HCT116 (cell line): ENCODE measurements around the gene TAP1. TPM values are rescaled to one million over a fixed set of nuclear protein-coding genes. Genes with fewer than 3 reads are reported as not detected.

ENCODE experiments used
- ATAC-seq: fragments of 200-7000 bp; cut with Tn5 transposase; 2 replicates; pipeline ENCODE4 v1.9.1; 2020; ENCODE audit warnings: mild to moderate bottlenecking, moderate library complexity
- BruUV-seq: library from RNA; stranded (reverse); fragments of 400-500 nt; replicated peaks from 2 replicates; lab custom pipeline; 2021; lab: Mats Ljungman, UMichigan
- CTCF ChIA-PET: fragments of 300-600 bp; sonication (Branson Sonifier 250); formaldehyde crosslinking; loops from one replicate; lab custom pipeline; 2021; ENCODE audit warnings: antibody characterized with exemption; lab: Charles Lee
- POLR2A ChIA-PET: fragments of 300-600, 350-600 bp; sonication (Branson Sonifier 250); formaldehyde crosslinking; loops from one replicate; lab custom pipeline; 2021; ENCODE audit warnings: antibody characterized with exemption; lab: Charles Lee
- RAD21 ChIA-PET, 2 experiments: fragments of 300-600 bp; sonication (Branson Sonifier 250); formaldehyde crosslinking; loops; one replicate each; lab custom pipeline; 2023; ENCODE audit warnings: low total read pairs in 2 of 2; ENCODE audit not compliant: uncharacterized antibody in 2 of 2, unreplicated experiment in 2 of 2, low non-redundant PET in 1 of 2; lab: Charles Lee
- DNase-seq: peaks from one replicate; pipeline ENCODE4 v3.0.0-alpha.2; 2010; ENCODE audit warnings: low read depth, low spot score
- H2AFZ ChIP-seq: fragments of 200-600 bp; shearing (Covaris generic), sonication (generic); 2 replicates; pipeline ENCODE4 v1.6.1; 2017; ENCODE audit warnings: low read depth, mixed run types, mixed read lengths, antibody characterized with exemption, low read length; ENCODE audit not compliant: poor library complexity, severe bottlenecking
- H3K27ac ChIP-seq: 2 replicates; pipeline ENCODE4 v1.5.1; 2012; ENCODE audit warnings: low read depth, low read length
- H3K27me3 ChIP-seq: fragments of 200-600 bp; sonication (generic); 2 replicates; pipeline ENCODE4 v1.6.1; 2016; ENCODE audit warnings: mixed run types, low read length, mixed read lengths; ENCODE audit not compliant: insufficient read depth
- H3K36me3 ChIP-seq, 2 experiments: fragments of 200-500 bp in 1 of 2; fragments of 200-600 bp in 1 of 2; sonication (Bioruptor generic) in 1 of 2; sonication (generic) in 1 of 2; 2 replicates each; pipeline versions ENCODE4 v1.5.1 to v1.6.1; 2014 to 2016; ENCODE audit warnings: low read length in 2 of 2, inconsistent platforms in 1 of 2, mixed read lengths in 1 of 2, mixed run types in 1 of 2; ENCODE audit not compliant: insufficient read depth in 2 of 2, control insufficient read depth in 1 of 2
- H3K4me1 ChIP-seq, 2 experiments: fragments of 200-600 bp in 1 of 2; sonication (generic) in 1 of 2; 2 replicates each; pipeline versions ENCODE4 v1.5.1 to v1.6.1; 2012 to 2017; ENCODE audit warnings: low read length in 2 of 2, inconsistent platforms in 1 of 2, mild to moderate bottlenecking in 1 of 2, mixed read lengths in 1 of 2, mixed run types in 1 of 2, moderate library complexity in 1 of 2; ENCODE audit not compliant: insufficient read depth in 2 of 2, control insufficient read depth in 1 of 2
- H3K4me2 ChIP-seq: fragments of 200-600 bp; sonication (generic); 2 replicates; pipeline ENCODE4 v1.6.1; 2017; ENCODE audit warnings: mixed run types, low read length, mixed read lengths
- H3K4me3 ChIP-seq, 2 experiments: fragments of 200-600 bp in 1 of 2; sonication (generic) in 1 of 2; replicated peaks in 1 of 2; 2 replicates each; pipeline ENCODE4 v1.5.1; 2011 to 2016; ENCODE audit warnings: low read length in 2 of 2, control low read depth in 1 of 2, low read depth in 1 of 2, mild to moderate bottlenecking in 1 of 2, mixed read lengths in 1 of 2, mixed run types in 1 of 2
- H3K79me2 ChIP-seq: fragments of 200-600 bp; sonication (generic); 2 replicates; pipeline ENCODE4 v1.6.1; 2017; ENCODE audit warnings: mild to moderate bottlenecking, mixed run types, low read length, moderate library complexity, mixed read lengths; ENCODE audit not compliant: insufficient read depth
- H3K9ac ChIP-seq: fragments of 200-600 bp; sonication (generic); 2 replicates; pipeline ENCODE4 v1.6.1; 2016; ENCODE audit warnings: low read length, mixed read lengths
- H3K9me2 ChIP-seq: fragments of 200-600 bp; sonication (generic), shearing (Covaris generic); 2 replicates; pipeline ENCODE4 v1.6.1; 2017; ENCODE audit warnings: mixed run types, mild to moderate bottlenecking, moderate library complexity; ENCODE audit not compliant: insufficient read depth
- H3K9me3 ChIP-seq, 2 experiments: fragments of 200-500 bp in 1 of 2; fragments of 200-600 bp in 1 of 2; sonication (Bioruptor generic) in 1 of 2; sonication (generic) in 1 of 2; 2 replicates each; pipeline ENCODE4 v1.6.1; 2014 to 2017; ENCODE audit warnings: low read length in 2 of 2, mixed read lengths in 2 of 2, inconsistent platforms in 1 of 2, low read depth in 1 of 2, mild to moderate bottlenecking in 1 of 2, mixed run types in 1 of 2, moderate library complexity in 1 of 2; ENCODE audit not compliant: control insufficient read depth in 1 of 2, insufficient read depth in 1 of 2
- H4K20me1 ChIP-seq: fragments of 200-600 bp; sonication (generic), shearing (Covaris generic); 2 replicates; pipeline ENCODE4 v1.6.1; 2017; ENCODE audit warnings: mixed run types, mild to moderate bottlenecking, moderate library complexity; ENCODE audit not compliant: insufficient read depth
- CEBPB ChIP-seq: IDR thresholded peaks from 2 replicates; pipeline ENCODE4 v1.6.1; 2012; ENCODE audit warnings: low read depth
- EGR1 ChIP-seq: IDR thresholded peaks from 2 replicates; pipeline ENCODE4 v1.6.1; 2012; ENCODE audit warnings: low read depth
- ELF1 ChIP-seq: IDR thresholded peaks from 2 replicates; pipeline ENCODE4 v1.6.1; 2012; ENCODE audit warnings: low read depth, borderline replicate concordance
- EZH2 ChIP-seq: fragments of 200-600 bp; sonication (generic); IDR thresholded peaks from 2 replicates; pipeline ENCODE4 v1.6.1; 2017; ENCODE audit warnings: antibody characterized with exemption, mixed run types
- EZH2phosphoT487 ChIP-seq: fragments of 200-600 bp; IDR thresholded peaks from 2 replicates; pipeline ENCODE4 v1.6.1; 2018; ENCODE audit warnings: antibody characterized with exemption, borderline replicate concordance
- FOSL1 ChIP-seq: IDR thresholded peaks from 2 replicates; pipeline ENCODE4 v1.6.1; 2012; ENCODE audit warnings: low read depth
- JUND ChIP-seq: IDR thresholded peaks from 2 replicates; pipeline ENCODE4 v1.6.1; 2012
- POLR2AphosphoS5 ChIP-seq: IDR thresholded peaks from 2 replicates; pipeline ENCODE4 v1.6.1; 2011; ENCODE audit warnings: mild to moderate bottlenecking, low read depth, low read length, moderate library complexity
- SRF ChIP-seq: IDR thresholded peaks from 2 replicates; pipeline ENCODE4 v1.6.1; 2012; ENCODE audit warnings: low read depth
- TCF7L2 ChIP-seq: IDR thresholded peaks from 2 replicates; pipeline ENCODE4 v1.7.0; 2011; ENCODE audit warnings: borderline replicate concordance, inconsistent platforms; ENCODE audit not compliant: insufficient read depth, insufficient read length; ENCODE audit errors: extremely low read depth
- YY1 ChIP-seq: IDR thresholded peaks from 2 replicates; pipeline ENCODE4 v1.6.1; 2011; ENCODE audit warnings: low read length, low read depth, moderate library complexity, mild to moderate bottlenecking; ENCODE audit not compliant: insufficient replicate concordance; ENCODE audit errors: extremely low read depth
- ZNF274 ChIP-seq: fragments of 200-500 bp; sonication (Bioruptor generic); IDR thresholded peaks from 2 replicates; pipeline ENCODE4 v1.6.1; 2014; ENCODE audit warnings: mild to moderate bottlenecking, low read depth, low read length, inconsistent platforms
- intact Hi-C: fragments of 100-400 bp; cut with micrococcal nuclease; formaldehyde crosslinking; loops from 2 replicates; pipeline ENCODE4 v1.10.0; 2022
- total RNA-seq: library from RNA; stranded (reverse); gene quantifications from one replicate; pipeline ENCODE4 v1.2.1, GENCODE V29; 2021; ENCODE audit not compliant: unreplicated experiment
- TF ChIP-seq, protein P1 (sequence below): IDR thresholded peaks from 2 replicates; pipeline ENCODE4 v1.6.1; 2012; ENCODE audit warnings: low read depth
- TF ChIP-seq, protein P2 (sequence below): IDR thresholded peaks from 2 replicates; pipeline ENCODE4 v1.6.1; 2012
- TF ChIP-seq, protein P3 (sequence below): IDR thresholded peaks from 2 replicates; pipeline ENCODE4 v1.6.1; 2011; ENCODE audit warnings: mild to moderate bottlenecking, low read length, moderate library complexity; ENCODE audit not compliant: insufficient replicate concordance; ENCODE audit errors: extremely low read depth
- TF ChIP-seq, protein P4 (sequence below): IDR thresholded peaks from 2 replicates; pipeline ENCODE4 v1.6.1; 2012

TAP1 gene
- total RNA-seq, 1 experiment from 2014 or later, result 32.2 TPM

DNA sequence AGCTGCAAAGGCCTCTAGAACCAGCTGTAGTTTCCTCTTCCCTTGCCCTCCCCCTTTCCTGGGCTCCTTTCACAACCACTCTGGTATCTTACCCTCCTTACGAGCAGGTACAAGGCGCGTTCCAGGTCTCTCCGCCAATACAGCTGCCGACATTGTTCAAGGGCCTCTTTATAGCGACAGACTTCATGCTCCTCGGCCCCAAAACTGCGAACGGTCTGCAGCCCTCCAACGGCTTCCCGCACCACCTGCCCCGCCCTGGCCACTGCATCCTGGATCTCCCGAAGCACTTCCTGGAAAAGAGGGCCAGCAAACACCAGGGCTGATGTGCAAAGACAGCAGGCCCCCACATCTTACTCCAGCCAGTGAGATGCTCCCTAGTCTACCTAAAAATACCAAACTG is 21.0 kb downstream of the TAP1 start:
- no peak overlapping the region for H3K4me2 ChIP-seq
- DNase-seq (no peak), ATAC-seq (no peak)
- H2AFZ ChIP-seq, result no peak overlapping the region
- peaks cover 5% of the 10 kb centered on the region; the same call in 1 of the 2 replicates for H3K79me2 ChIP-seq
- H3K36me3 ChIP-seq, result peaks cover 12 to 50% of the 10 kb centered on the region in 2 experiments; a peak in 2 of 4 replicates
- no peaks in the 10 kb centered on the region for H3K27me3 ChIP-seq
- no TSS peak for BruUV-seq
- CTCF ChIA-PET, result no interaction called here
- no peak overlapping the region for H3K9ac ChIP-seq
- peaks cover 0 to 8% of the 10 kb centered on the region in 2 experiments; a peak in 2 of 4 replicates for H3K4me1 ChIP-seq
- RAD21 ChIA-PET, result no interaction called here
- intact Hi-C loops, result no loop called here
- POLR2A ChIA-PET, result no interaction called here
- H3K9me3 ChIP-seq, result no peaks in the 10 kb centered on the region
- H3K9me2 ChIP-seq, result no peaks in the 10 kb centered on the region
- no peaks in the 10 kb centered on the region for H4K20me1 ChIP-seq
- TF ChIP-seq, protein P1, sequence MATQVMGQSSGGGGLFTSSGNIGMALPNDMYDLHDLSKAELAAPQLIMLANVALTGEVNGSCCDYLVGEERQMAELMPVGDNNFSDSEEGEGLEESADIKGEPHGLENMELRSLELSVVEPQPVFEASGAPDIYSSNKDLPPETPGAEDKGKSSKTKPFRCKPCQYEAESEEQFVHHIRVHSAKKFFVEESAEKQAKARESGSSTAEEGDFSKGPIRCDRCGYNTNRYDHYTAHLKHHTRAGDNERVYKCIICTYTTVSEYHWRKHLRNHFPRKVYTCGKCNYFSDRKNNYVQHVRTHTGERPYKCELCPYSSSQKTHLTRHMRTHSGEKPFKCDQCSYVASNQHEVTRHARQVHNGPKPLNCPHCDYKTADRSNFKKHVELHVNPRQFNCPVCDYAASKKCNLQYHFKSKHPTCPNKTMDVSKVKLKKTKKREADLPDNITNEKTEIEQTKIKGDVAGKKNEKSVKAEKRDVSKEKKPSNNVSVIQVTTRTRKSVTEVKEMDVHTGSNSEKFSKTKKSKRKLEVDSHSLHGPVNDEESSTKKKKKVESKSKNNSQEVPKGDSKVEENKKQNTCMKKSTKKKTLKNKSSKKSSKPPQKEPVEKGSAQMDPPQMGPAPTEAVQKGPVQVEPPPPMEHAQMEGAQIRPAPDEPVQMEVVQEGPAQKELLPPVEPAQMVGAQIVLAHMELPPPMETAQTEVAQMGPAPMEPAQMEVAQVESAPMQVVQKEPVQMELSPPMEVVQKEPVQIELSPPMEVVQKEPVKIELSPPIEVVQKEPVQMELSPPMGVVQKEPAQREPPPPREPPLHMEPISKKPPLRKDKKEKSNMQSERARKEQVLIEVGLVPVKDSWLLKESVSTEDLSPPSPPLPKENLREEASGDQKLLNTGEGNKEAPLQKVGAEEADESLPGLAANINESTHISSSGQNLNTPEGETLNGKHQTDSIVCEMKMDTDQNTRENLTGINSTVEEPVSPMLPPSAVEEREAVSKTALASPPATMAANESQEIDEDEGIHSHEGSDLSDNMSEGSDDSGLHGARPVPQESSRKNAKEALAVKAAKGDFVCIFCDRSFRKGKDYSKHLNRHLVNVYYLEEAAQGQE, result no peak
- TF ChIP-seq CEBPB, result no peak
- no peak for TF ChIP-seq JUND
- no peak for TF ChIP-seq EGR1
- no peak for TF ChIP-seq EZH2
- TF ChIP-seq, protein P2, sequence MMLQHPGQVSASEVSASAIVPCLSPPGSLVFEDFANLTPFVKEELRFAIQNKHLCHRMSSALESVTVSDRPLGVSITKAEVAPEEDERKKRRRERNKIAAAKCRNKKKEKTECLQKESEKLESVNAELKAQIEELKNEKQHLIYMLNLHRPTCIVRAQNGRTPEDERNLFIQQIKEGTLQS, result no peak
- no peak for TF ChIP-seq TCF7L2
- TF ChIP-seq, protein P3, sequence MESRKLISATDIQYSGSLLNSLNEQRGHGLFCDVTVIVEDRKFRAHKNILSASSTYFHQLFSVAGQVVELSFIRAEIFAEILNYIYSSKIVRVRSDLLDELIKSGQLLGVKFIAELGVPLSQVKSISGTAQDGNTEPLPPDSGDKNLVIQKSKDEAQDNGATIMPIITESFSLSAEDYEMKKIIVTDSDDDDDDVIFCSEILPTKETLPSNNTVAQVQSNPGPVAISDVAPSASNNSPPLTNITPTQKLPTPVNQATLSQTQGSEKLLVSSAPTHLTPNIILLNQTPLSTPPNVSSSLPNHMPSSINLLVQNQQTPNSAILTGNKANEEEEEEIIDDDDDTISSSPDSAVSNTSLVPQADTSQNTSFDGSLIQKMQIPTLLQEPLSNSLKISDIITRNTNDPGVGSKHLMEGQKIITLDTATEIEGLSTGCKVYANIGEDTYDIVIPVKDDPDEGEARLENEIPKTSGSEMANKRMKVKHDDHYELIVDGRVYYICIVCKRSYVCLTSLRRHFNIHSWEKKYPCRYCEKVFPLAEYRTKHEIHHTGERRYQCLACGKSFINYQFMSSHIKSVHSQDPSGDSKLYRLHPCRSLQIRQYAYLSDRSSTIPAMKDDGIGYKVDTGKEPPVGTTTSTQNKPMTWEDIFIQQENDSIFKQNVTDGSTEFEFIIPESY, result no peak
- TF ChIP-seq, protein P4, sequence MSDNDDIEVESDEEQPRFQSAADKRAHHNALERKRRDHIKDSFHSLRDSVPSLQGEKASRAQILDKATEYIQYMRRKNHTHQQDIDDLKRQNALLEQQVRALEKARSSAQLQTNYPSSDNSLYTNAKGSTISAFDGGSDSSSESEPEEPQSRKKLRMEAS, result no peak
- TF ChIP-seq POLR2AphosphoS5, result no peak
- no peak for TF ChIP-seq ELF1
- no peak for TF ChIP-seq YY1
- TF ChIP-seq ZNF274, result no peak
- no peak for TF ChIP-seq SRF
- no peak for TF ChIP-seq FOSL1
- no peak for TF ChIP-seq EZH2phosphoT487
- no peak overlapping the region for H3K4me3 ChIP-seq
- H3K27ac ChIP-seq, result no peak overlapping the region
